Activated T-cell treated with anti-CD3 and anti-CD28 coated beads for 1 hour (primary cell): ENCODE results near the gene REEP3.
A peak's percentile ranks its signal among the peaks of the same experiment; 100 is the strongest.

Experiments used
- DNase-seq: peaks from one replicate; pipeline ENCODE4 v3.0.0-alpha.2; 2020; ENCODE audit warnings: low read depth

REEP3 gene

GRCh38 chr10:63506554-63506953 lies 14.6 kb upstream of the REEP3 start:
- DNase-seq = no peak

- no peak for DNase-seq
Measured at GRCh38 chr10:63515002-63515763, 6.0 kb upstream of the REEP3 start.

- DNase-seq = no peak
Measured at GRCh38 chr10:63516207-63516606, 5.0 kb upstream of the REEP3 start.

- DNase-seq = no peak
Measured at GRCh38 chr10:63518690-63519288, 2.4 kb upstream of the REEP3 start.

- DNase-seq = peak; percentile 30
Measured at GRCh38 chr10:63521416-63522276, 445 bp downstream of the REEP3 start.

- no peak for DNase-seq
Measured at GRCh38 chr10:63522277-63522687, 1.1 kb downstream of the REEP3 start.

GRCh38 chr10:63522995-63523394 lies 1.8 kb downstream of the REEP3 start:
- no peak for DNase-seq

GRCh38 chr10:63525021-63525420 lies 3.8 kb downstream of the REEP3 start:
- DNase-seq = no peak

- DNase-seq = no peak
Measured at GRCh38 chr10:63527401-63527800, 6.2 kb downstream of the REEP3 start.

- no peak for DNase-seq
Measured at GRCh38 chr10:63528084-63528744, 7.0 kb downstream of the REEP3 start.

GRCh38 chr10:63530409-63530808 lies 9.2 kb downstream of the REEP3 start:
- no peak for DNase-seq

- no peak for DNase-seq
Measured at GRCh38 chr10:63534723-63535122, 13.5 kb downstream of the REEP3 start.

GRCh38 chr10:63536698-63537097 lies 15.5 kb downstream of the REEP3 start:
- DNase-seq = no peak

GRCh38 chr10:63537536-63537935 lies 16.3 kb downstream of the REEP3 start:
- no peak for DNase-seq

GRCh38 chr10:63539377-63539776 lies 18.2 kb downstream of the REEP3 start:
- no peak for DNase-seq

GRCh38 chr10:63539994-63540393 lies 18.8 kb downstream of the REEP3 start:
- DNase-seq = no peak

GRCh38 chr10:63542835-63543575 lies 21.8 kb downstream of the REEP3 start:
- no peak for DNase-seq

- DNase-seq = no peak
Measured at GRCh38 chr10:63543576-63543962, 22.4 kb downstream of the REEP3 start.

GRCh38 chr10:63544418-63544817 lies 23.2 kb downstream of the REEP3 start:
- DNase-seq = no peak

GRCh38 chr10:63547628-63548360 lies 26.6 kb downstream of the REEP3 start:
- no peak for DNase-seq

GRCh38 chr10:63548860-63549259 lies 27.7 kb downstream of the REEP3 start:
- no peak for DNase-seq
